NCI-H510A (cell line): ENCODE results near the gene CDK2AP2.

Source experiments
- DNase-seq: peaks from one replicate; lab custom pipeline; 2025; lab: John Stamatoyannopoulos, UW

The CDK2AP2 gene

DNA sequence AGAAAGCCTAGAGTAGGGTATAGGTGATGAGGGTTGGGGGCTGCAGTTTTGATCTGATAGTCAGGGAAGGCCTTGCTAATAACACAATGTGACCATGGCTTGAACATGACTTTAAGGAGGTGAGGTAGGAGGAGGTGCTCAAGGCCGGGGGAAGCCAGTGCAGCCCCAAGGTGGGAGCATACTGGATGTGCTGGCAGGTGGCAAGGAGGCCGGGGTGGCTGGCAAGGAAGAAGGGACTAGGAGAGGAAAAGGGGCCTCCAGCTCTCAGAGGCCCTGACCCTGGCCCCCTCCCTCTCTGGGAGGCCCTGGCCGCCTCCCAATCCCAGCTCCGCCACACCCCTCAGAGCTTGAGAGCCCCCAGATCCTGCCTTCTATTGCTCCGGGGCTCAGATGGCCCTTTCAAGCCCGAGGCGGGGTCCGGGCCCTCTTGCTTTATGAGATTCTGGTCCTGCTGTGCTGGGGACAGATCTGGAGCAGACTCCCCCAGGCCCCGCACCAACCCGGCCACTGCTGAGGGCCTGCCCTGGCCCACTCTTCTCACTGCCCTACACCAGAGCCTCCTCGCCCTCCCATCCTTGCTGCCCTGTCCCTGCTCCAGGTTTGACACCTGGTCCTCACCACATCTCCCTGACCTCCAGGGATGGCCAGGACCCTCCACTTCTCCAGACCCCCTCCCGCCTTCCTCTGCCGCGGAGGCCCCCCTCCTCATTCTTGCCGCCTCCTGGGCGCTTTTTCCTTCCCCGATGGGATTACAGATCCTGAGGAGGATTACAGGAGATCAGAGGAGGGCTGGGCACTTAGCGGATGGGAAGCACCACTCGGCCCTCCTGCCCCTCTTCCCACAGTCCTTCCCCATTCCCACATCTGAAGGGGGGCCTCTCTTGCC is 4.6 kb downstream of the CDK2AP2 start:
- no peak for DNase-seq

DNA sequence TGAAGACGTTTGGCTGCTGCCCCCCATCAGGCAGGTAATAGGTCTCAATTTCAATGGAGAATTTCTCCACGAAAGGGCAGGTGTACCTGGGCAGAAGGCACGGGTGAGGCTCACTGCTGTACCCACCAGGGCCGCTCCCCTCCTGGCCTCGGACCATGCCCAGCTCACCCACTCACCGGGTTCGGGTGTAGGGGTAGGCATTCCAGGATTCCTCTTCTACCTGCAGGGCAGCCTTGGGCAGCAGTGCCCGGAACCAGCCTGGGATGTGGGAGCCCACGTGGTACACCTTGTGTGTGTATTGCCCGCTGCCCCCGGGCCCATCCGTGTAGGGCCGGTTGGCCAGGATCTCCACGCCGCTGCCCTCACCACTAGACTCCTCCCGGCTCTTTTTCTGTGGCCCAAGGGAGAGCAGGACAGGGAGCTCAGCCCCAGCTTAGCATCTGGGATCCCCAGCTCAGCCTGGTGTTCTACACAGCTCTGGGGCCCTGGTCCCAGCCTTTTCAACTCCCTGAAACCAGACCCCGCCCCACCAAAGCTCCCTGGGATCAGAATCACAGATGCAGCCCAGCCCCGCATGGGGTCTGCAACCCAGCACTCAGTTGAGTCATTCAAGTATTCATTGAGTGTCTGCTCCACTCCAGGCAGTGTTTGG is 5.5 kb downstream of the CDK2AP2 start:
- DNase-seq = no peak

DNA sequence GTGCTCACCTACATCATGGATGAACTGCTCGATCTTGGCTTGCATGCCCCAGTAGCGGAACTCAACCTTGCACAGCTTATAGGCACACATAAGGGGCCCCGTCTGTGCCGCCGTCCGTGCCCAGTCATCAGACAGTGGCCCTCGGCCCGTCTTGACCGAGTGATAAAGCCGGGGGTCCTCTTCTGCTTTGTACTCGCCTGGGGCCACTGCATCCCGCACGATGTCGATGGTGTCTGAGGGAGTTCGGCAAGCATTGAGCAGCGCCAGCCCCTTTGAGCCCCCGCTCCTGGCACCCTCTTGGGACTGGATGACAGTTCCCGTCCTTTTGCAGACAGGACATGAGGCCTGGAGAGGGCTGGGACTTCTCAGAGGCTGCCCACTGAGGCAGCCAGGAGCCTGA is 6.1 kb downstream of the CDK2AP2 start:
- DNase-seq = no peak

DNA sequence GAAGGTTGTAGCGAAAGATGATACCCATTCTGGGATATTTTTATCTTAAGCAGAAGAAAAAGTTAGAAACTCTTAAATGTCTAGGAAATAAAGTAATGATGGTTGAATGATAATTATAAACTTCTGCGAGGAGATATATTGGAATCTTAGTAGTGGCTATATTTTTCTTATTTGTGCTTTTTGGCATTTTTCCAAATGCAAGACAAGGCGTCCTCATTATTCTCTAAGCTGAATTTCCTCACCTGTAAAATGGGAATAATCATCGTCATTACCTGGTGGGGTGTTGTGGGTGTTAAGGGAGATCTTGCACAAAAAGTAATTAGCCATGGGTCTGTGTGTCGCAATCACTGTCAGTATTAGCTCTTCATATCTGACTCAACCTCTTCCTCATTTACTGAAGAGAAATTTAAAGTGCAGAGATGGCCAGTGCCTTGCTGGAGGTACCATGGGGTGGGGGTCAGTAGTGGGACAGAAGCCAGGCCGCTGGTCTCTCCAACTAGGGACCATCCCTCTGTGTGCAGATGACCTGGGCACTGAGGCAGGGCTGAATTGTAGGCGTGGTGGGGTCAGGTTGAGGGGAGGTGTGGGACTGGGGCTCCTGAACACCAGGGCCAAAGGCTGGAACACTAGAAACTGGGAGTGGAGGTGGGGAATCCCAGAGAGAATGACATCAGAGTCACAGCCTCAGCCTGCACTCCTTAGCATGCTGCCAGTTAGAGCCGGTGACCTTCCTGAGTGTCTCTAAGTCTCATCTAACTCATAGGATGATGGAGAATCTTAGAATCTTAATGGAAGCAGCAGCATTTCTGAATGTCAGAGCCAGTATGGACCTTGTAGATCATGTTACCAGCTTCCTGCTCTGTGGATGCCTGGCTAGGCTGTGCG is 6.9 kb downstream of the CDK2AP2 start:
- no peak for DNase-seq

DNA sequence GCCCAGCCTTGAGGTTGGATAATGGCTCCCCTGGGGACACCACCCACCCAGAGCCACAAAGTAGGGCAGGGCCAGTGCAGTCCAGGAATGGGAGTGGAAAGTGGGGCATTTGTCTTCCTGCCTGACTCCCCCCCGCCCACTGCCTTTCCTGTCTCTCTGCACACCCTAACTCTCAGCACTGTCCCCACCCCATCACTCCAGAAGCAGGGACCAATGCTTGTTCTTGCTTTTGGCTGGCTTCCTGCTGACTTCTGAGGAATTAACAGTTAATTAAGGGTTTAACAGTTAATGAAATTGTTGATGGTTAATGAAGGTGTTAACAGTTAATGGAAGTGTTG is 7.5 kb downstream of the CDK2AP2 start:
- DNase-seq = no peak

DNA sequence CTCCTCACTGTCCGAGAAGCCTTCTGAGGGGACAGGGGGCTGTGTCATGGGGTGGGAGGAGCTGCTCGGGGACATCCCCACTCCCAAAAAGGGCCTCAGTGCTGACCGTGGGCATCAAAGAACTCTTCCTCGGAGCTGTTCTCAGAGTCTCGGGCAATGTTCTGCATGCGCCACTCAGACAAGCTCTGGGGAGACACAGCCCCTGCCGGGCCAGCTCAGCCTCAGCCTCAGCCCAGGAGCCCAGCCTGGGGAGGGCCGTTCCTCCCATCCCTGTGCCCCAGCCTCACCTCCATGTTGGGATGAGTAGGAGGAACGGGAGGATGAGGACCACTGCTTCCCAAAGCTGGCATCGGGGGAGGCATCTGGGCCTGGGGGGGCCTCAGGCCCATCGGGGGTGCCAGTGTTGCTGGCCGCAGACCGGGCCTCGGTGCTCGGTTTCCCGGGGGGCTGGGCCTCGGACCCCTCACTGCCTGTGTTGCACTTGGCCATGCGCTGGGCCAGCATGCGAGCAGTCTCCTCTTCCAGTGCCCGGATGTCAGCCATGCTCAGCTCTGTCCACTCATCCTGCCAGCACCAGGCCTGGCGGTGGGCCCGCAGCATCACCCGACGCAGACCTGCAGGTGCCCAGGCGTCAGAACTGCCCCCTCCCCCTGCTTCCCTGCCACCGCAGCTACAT is 8.0 kb downstream of the CDK2AP2 start:
- DNase-seq = no peak

DNA sequence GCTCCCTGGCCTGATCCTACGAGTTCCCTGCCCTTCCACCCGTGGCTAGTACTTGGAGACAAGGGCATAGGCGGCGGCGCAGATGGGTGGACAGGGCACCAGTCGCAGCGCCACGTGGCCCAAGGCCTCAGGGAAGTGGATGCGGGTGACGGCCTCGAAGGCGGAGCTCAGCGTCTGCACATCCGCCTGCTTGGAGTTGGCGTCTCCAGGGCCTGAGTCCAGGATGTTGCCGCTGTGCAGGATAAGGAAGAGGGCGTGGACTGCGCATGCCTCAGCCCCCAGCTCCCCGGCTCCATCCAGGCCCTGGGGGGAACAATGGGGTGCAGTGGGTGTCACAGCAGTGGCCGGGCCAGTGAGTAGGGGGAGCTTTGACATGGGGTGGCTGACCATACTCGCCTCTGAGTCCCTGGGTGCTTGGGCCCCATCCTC is 9.4 kb downstream of the CDK2AP2 start:
- DNase-seq = no peak

DNA sequence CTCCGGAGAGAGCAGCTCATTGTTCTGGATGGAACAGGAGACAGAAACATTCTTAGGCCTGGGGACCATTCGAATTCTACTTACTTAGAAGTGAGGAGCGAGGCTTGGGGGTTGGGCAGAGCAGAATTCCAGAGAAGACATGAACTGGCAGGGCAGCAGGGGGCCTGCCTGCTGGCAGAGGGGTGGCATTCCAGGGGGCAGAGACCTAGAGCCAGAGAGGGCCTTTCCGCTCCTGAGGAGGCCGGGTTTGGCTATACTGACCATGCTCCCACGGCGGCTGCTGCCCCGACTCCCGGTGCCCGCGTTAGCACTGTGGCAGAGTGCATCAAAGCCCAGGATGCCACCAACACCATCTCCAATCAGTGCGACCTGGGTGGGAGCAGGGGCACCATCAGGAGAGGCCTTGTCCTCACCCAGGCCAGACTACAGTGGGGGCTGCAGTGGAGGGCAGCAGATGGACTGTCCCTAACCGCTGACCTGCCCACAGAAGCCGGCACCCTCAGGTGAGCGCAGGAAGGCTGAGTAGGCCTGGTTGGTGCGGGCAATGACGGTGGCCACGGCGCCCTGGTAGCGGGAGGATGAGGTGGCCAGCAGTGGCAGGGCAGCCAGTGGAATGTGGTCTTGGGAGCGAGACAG is 10.2 kb downstream of the CDK2AP2 start:
- no peak for DNase-seq

DNA sequence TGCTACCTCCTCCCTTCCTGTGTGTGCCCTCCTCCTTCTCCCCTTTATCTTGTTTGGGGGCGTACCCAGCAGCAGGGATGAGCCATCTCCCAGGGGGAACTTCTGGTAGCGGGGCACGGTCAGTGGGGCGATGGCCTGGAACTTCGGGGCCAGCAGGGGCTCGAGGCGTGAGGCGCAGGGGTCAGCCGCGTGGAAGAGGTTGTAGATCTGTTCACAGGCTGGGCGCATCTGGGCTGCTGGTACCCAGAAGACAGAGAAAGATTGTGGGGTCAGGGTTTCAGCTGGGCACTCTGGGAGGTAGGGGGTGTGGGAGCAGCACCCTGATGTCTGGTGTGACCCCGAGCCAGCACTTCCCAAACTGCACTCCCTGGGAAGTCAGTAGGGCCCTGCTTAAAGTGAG is 11.8 kb downstream of the CDK2AP2 start:
- no peak for DNase-seq

GRCh38 chr11:67495234-67496005 is 12.5 kb downstream of the CDK2AP2 start:
- DNase-seq = no peak

- no peak for DNase-seq
Measured at GRCh38 chr11:67494371-67495233, 13.4 kb downstream of the CDK2AP2 start.

DNA sequence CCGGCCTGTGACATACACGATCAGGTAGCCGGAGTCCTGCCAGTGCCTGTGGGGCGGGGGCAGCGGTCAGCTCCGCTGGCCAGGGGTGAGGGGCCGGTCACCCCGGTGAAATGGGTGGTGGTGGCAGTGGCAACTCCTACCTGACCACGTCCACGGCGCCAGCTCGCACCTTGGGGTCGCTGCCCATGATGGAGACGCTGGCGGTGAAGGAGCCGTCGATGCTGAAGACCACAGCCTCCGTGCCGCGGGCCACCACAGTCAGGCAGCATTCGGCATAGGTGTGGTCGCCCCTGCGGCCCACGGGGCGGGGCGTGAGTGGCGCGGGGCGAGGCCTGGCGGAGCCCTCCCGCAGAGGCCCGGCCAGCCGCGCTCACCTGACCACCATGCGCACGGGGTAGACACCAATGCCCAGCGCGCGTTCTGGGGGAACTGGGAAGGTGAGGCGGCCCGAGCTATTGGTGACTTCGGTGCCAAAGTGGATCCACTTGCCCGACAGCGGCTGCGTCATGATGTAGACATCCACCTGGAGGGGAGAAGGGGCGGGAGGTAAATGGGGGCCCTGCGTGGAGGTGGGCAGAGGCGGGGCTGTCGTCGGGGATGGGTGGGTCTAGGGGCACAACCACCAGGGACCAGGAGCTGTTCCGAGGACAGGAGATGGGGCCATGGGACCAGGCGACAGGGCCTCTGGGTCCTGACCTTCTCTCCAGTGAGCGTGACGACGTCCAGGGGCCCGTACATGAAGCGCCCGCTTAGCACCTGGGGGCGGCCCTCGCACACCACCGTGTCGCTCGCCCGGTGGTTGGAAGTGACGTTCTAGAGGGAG is 14.2 kb downstream of the CDK2AP2 start:
- DNase-seq = no peak

DNA sequence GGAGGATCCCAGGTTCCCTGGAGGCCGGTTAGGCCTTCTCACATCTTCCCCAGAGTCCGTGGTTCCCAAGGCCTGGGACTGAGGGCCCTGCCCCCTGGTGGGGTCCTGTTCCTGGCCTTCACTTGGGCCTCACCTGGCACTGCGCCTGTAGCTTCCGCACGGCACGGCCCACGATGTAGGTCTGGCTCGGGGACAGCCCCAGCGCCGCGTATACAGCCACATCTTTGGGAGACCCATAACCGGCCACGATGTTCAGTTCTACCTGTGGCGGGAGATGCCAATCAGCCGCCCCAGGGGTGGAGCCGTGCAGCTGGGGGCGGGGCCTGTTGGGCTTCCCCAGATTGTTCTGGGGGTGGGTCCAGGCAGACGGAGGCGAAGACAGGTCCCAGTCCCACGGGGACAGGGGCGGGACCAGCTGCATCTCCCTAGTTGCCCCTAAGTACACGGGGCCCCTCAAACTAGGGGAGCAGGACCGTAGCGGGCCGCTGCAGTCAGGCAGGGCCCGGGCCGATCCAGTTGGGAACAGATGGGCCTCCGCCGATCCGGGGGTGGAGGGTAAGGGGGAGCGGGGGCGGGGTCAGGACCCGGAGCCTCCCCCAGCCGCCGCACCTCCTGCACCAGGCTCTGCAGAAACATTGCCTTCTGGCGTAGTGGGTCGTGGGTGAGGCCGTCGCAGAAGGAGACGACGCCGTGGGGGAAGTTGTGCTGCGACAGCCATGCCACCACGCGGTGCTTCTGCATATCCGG is 15.0 kb downstream of the CDK2AP2 start:
- no peak for DNase-seq

- DNase-seq = no peak
Measured at GRCh38 chr11:67492069-67492727, 15.8 kb downstream of the CDK2AP2 start.

DNA sequence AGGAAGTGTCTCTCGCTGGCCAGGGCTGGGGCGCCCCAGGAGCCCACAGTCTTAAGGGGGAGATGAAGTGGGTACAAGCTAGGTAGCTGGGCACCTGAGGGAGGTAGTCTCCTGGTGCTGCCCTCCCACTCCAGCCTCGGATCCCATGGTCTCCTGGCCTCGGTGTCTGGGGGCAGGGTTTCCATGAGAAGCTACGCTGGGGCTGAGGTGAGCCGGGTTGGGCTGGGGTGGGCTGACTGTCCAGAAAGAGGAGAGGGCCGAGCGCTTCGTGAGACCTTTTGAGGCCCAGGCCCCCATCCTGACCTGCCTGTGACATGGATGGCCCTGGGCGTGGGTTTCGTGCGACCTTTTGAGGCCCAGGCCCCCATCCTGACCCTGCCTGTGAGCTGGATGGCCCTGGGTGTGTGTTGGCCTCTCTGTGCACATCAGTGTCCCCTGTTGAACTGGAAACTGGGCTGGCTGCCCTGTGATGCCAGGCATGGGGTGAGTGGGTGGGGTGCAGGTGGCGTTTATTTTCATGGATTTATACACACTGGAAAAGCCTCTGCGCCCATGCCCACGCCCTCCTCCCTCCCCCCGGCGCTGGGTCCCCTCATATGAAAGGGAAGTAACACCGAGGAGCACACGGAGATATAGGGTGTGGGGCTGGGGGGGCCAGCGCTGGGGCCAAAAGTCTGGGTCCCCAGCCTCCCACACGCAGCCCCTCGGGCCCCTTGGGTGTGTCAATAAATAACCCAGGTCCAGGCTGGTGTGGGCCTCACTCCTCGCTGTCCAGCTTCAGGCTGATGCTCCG is 16.5 kb downstream of the CDK2AP2 start:
- no peak for DNase-seq

- DNase-seq = no peak
Measured at GRCh38 chr11:67490727-67491065, 17.3 kb downstream of the CDK2AP2 start.
